ENCODE measurements around the gene CPSF4L.

- TF ChIP-seq CTCF (IDR thresholded peaks at IDR 0.05; ENCODE audit: low read depth, low read length) = no peak
- no peak for TF ChIP-seq EZH2phosphoT487 (IDR thresholded peaks at IDR 0.05; ENCODE audit: low read depth)
Observed at GRCh38 chr17:73203788-73204479, 57.7 kb downstream of the CPSF4L start.

Measured in OCI-LY3 (cell line).